Activated CD8-positive, alpha-beta T cell treated with anti-CD3 and anti-CD28 coated beads, Interleukin-2, amount 10 ng/mL, durations not matched to agents 7 days and 5 days (primary cell): Measurements from ENCODE around the gene GALNT6. TPM values are rescaled to one million over a fixed set of nuclear protein-coding genes. Genes with fewer than 3 reads are reported as not detected.
"Not testable (repeated sequence)": the region's sequence is repeated elsewhere in the genome, so short reads cannot be mapped to it uniquely, and the experiment has no call there.

Experiments
- ATAC-seq: fragments of 150-1000 bp; cut with Tn5 transposase; one replicate; pipeline ENCODE4 v1.10.0; 2021; ENCODE audit warnings: moderate library complexity
- CTCF ChIA-PET: fragments of 350-600 bp; sonication (Branson Sonifier 250); formaldehyde crosslinking; loops from one replicate; lab custom pipeline; 2021; ENCODE audit warnings: antibody characterized with exemption; lab: Charles Lee
- POLR2A ChIA-PET: fragments of 350-600 bp; sonication (Branson Sonifier 250); formaldehyde crosslinking; loops from one replicate; lab custom pipeline; 2021; ENCODE audit warnings: antibody characterized with exemption; lab: Charles Lee
- DNase-seq: peaks from one replicate; pipeline ENCODE4 v3.0.0-alpha.2; 2020
- H3K27ac Mint-ChIP-seq: one replicate; pipeline ENCODE4 v1.8.0; 2021; ENCODE audit warnings: mild to moderate bottlenecking, mixed read lengths
- H3K27me3 Mint-ChIP-seq: one replicate; pipeline ENCODE4 v1.8.0; 2021; ENCODE audit warnings: low read depth, mixed read lengths
- H3K36me3 Mint-ChIP-seq: one replicate; pipeline ENCODE4 v1.8.0; 2021; ENCODE audit warnings: low read depth, mixed read lengths
- H3K4me1 Mint-ChIP-seq: one replicate; pipeline ENCODE4 v1.8.0; 2021; ENCODE audit warnings: low read depth, mixed read lengths
- H3K4me3 Mint-ChIP-seq: one replicate; pipeline ENCODE4 v1.8.0; 2021; ENCODE audit warnings: mild to moderate bottlenecking, mixed read lengths
- H3K9me3 Mint-ChIP-seq: one replicate; pipeline ENCODE4 v1.8.0; 2022; ENCODE audit warnings: mixed read lengths; ENCODE audit not compliant: insufficient read depth
- total RNA-seq, 2 experiments: library from RNA; stranded (reverse); gene quantifications; one replicate each; pipeline ENCODE4 v1.2.3, GENCODE V29; 2021

GALNT6 gene
- total RNA-seq, 2 experiments from 2014 or later, result 40.4 to 43.1 TPM

GRCh38 chr12:51357374-51358047 is 33.7 kb downstream of the GALNT6 start:
- ChIA-PET POLR2A (no interaction called here), CTCF (no interaction called here)
- Mint-ChIP-seq H3K4me1 (peaks cover 4% of the 10 kb centered on the region), H3K27me3 (no peaks in the 10 kb centered on the region), H3K27ac (no peak overlapping the region), H3K9me3 (no peaks in the 10 kb centered on the region), H3K4me3 (no peak overlapping the region), H3K36me3 (peaks cover 57% of the 10 kb centered on the region)
- ATAC-seq (no peak), DNase-seq (no peak)

GRCh38 chr12:51351913-51352532 is 39.2 kb downstream of the GALNT6 start:
- Mint-ChIP-seq H3K36me3 (peaks cover 16% of the 10 kb centered on the region), H3K27me3 (no peaks in the 10 kb centered on the region), H3K27ac (no peak overlapping the region), H3K4me3 (no peak overlapping the region), H3K4me1 (no peaks in the 10 kb centered on the region), H3K9me3 (no peaks in the 10 kb centered on the region)
- ATAC-seq (no peak), DNase-seq (peak; percentile 51)
- ChIA-PET POLR2A (no interaction called here), CTCF (interaction anchor here (0.8 to 7.8 kb wide), 8 partner anchors 9 to 587 kb away, joined by 3 to 60 read pairs (median 4); no protein-coding TSS in a partner anchor)

- DNase-seq (no peak), ATAC-seq (no peak)
- Mint-ChIP-seq H3K9me3 (no peaks in the 10 kb centered on the region), H3K27ac (no peak overlapping the region), H3K4me3 (no peak overlapping the region), H3K27me3 (no peaks in the 10 kb centered on the region), H3K36me3 (peaks cover 4% of the 10 kb centered on the region), H3K4me1 (no peaks in the 10 kb centered on the region)
- CTCF ChIA-PET, result interaction anchor here (1.1 to 7.8 kb wide), 5 partner anchors 7 to 523 kb away, joined by 3 to 60 read pairs (median 4); partner anchors contain the start of gene SMAGP
- POLR2A ChIA-PET, result interaction anchor here (0.6 kb wide), 1 partner anchor 62 kb away, joined by 3 read pairs; no protein-coding TSS in a partner anchor
Measured at GRCh38 chr12:51349026-51349425, 42.2 kb downstream of the GALNT6 start.

GRCh38 chr12:51348116-51348515 is 43.1 kb downstream of the GALNT6 start:
- H3K4me1 Mint-ChIP-seq, result no peaks in the 10 kb centered on the region
- ATAC-seq (no peak), DNase-seq (no peak)
- H3K4me3 Mint-ChIP-seq, result no peak overlapping the region
- no peaks in the 10 kb centered on the region for H3K9me3 Mint-ChIP-seq
- H3K36me3 Mint-ChIP-seq, result no peaks in the 10 kb centered on the region
- POLR2A ChIA-PET, result no interaction called here
- CTCF ChIA-PET, result no interaction called here
- no peak overlapping the region for H3K27ac Mint-ChIP-seq
- no peaks in the 10 kb centered on the region for H3K27me3 Mint-ChIP-seq

GRCh38 chr12:51346581-51346980 is 44.6 kb downstream of the GALNT6 start, which contains the start of gene CELA1:
TSS of gene CELA1 (minus strand) at chr12:51346679. CDS start at chr12:51346638, 41 bp downstream.
- POLR2A ChIA-PET, result no interaction called here
- CTCF ChIA-PET, result no interaction called here
- Mint-ChIP-seq H3K4me1 (peaks cover 3% of the 10 kb centered on the region), H3K9me3 (no peaks in the 10 kb centered on the region), H3K4me3 (no peak within 1 kb of the TSS), H3K36me3 (no peaks in the 10 kb centered on the region), H3K27me3 (no peaks in the 10 kb centered on the region), H3K27ac (no peak within 1 kb of the TSS)
- DNase-seq (no peak), ATAC-seq (no peak)

- H3K27ac Mint-ChIP-seq, result no peak overlapping the region
- CTCF ChIA-PET, result interaction anchor here (1.3 kb wide), 1 partner anchor 93 kb away, joined by 5 read pairs; no protein-coding TSS in a partner anchor
- H3K36me3 Mint-ChIP-seq, result no peaks in the 10 kb centered on the region
- H3K9me3 Mint-ChIP-seq, result no peaks in the 10 kb centered on the region
- POLR2A ChIA-PET, result interaction anchor here (0.6 kb wide), 1 partner anchor 302 kb away, joined by 4 read pairs; no protein-coding TSS in a partner anchor
- H3K27me3 Mint-ChIP-seq, result no peaks in the 10 kb centered on the region
- H3K4me3 Mint-ChIP-seq, result no peak overlapping the region
- ATAC-seq, result no peak
- H3K4me1 Mint-ChIP-seq, result peaks cover 9% of the 10 kb centered on the region
- no peak for DNase-seq
Measured at GRCh38 chr12:51345681-51346080, 45.5 kb downstream of the GALNT6 start.

GRCh38 chr12:51343201-51343600 is 48.0 kb downstream of the GALNT6 start:
- Mint-ChIP-seq H3K4me1 (peaks cover 9% of the 10 kb centered on the region), H3K27ac (no peak overlapping the region), H3K36me3 (no peaks in the 10 kb centered on the region), H3K4me3 (no peak overlapping the region), H3K9me3 (no peaks in the 10 kb centered on the region), H3K27me3 (no peaks in the 10 kb centered on the region)
- POLR2A ChIA-PET, result no interaction called here
- ATAC-seq, result no peak
- DNase-seq, result no peak
- CTCF ChIA-PET, result interaction anchor here (0.9 to 8.0 kb wide), 7 partner anchors 10 to 577 kb away, joined by 3 to 86 read pairs (median 8); partner anchors contain the start of genes BIN2 and SMAGP

- POLR2A ChIA-PET, result interaction anchor here (1.2 kb wide), 1 partner anchor 12 kb away, joined by 3 read pairs; no protein-coding TSS in a partner anchor
Measured at GRCh38 chr12:51342416-51342815, 48.8 kb downstream of the GALNT6 start.

GRCh38 chr12:51341251-51342007 is 49.8 kb downstream of the GALNT6 start:
- peak overlapping the region; percentile 65 for H3K27ac Mint-ChIP-seq
- no peak overlapping the region for H3K4me3 Mint-ChIP-seq
- ChIA-PET POLR2A (interaction anchor here (1.0 to 1.6 kb wide), 5 partner anchors 13 to 293 kb away, joined by 3 to 8 read pairs (median 6); partner anchors contain the start of genes BIN2 and LETMD1), CTCF (interaction anchor here (0.6 to 8.0 kb wide), 62 partner anchors 9 to 837 kb away, joined by 3 to 86 read pairs (median 5); partner anchors contain the start of genes BIN2, DAZAP2, DIP2B and LETMD1)
- DNase-seq (peak; percentile 81), ATAC-seq (peak; percentile 86)
- no peaks in the 10 kb centered on the region for H3K9me3 Mint-ChIP-seq
- H3K4me1 Mint-ChIP-seq, result peaks cover 9% of the 10 kb centered on the region
- H3K27me3 Mint-ChIP-seq, result no peaks in the 10 kb centered on the region
- H3K36me3 Mint-ChIP-seq, result no peaks in the 10 kb centered on the region

More at GRCh38 chr12:51342416-51342815, 48.8 kb downstream of the GALNT6 start:
- no peaks in the 10 kb centered on the region for H3K9me3 Mint-ChIP-seq
- DNase-seq (no peak), ATAC-seq (no peak)
- no peak overlapping the region for H3K4me3 Mint-ChIP-seq
- H3K27ac Mint-ChIP-seq, result no peak overlapping the region
- CTCF ChIA-PET, result interaction anchor here (0.6 to 8.0 kb wide), 10 partner anchors 10 to 1592 kb away, joined by 3 to 86 read pairs (median 16); partner anchors contain the start of genes BIN2, DAZAP2, LETMD1 and SMAGP
- no peaks in the 10 kb centered on the region for H3K36me3 Mint-ChIP-seq
- no peaks in the 10 kb centered on the region for H3K27me3 Mint-ChIP-seq
- H3K4me1 Mint-ChIP-seq, result peaks cover 9% of the 10 kb centered on the region

- POLR2A ChIA-PET, result interaction anchor here (0.6 kb wide), 1 partner anchor 1090 kb away, joined by 4 read pairs; no protein-coding TSS in a partner anchor
- Mint-ChIP-seq H3K27ac (no peak overlapping the region), H3K36me3 (no peaks in the 10 kb centered on the region), H3K9me3 (no peaks in the 10 kb centered on the region), H3K4me1 (peaks cover 9% of the 10 kb centered on the region), H3K27me3 (no peaks in the 10 kb centered on the region), H3K4me3 (no peak overlapping the region)
- no peak for ATAC-seq
- no peak for DNase-seq
- CTCF ChIA-PET, result interaction anchor here (1.2 to 8.0 kb wide), 9 partner anchors 10 to 575 kb away, joined by 3 to 86 read pairs (median 22); partner anchors contain the start of genes BIN2 and SMAGP
Measured at GRCh38 chr12:51339750-51340149, 51.5 kb downstream of the GALNT6 start.

GRCh38 chr12:51337336-51337735 is 53.9 kb downstream of the GALNT6 start:
- H3K27me3 Mint-ChIP-seq, H3K4me3 Mint-ChIP-seq, DNase-seq, H3K36me3 Mint-ChIP-seq, ATAC-seq, H3K4me1 Mint-ChIP-seq, H3K27ac Mint-ChIP-seq, POLR2A ChIA-PET, H3K9me3 Mint-ChIP-seq: not testable (repeated sequence)
- CTCF ChIA-PET, result interaction anchor here (8.0 kb wide), 1 partner anchor 17 kb away, joined by 86 read pairs; the partner anchor contains the start of gene BIN2
